CD14-positive monocyte (primary cell): ENCODE data around the gene SLA2. TPM values are rescaled to one million over a fixed set of nuclear protein-coding genes. Genes with fewer than 3 reads are reported as not detected.

Source experiments
- DNase-seq, 3 donors: peaks; one replicate each; pipeline ENCODE4 v3.0.0-alpha.2; 2011 to 2022
- H2AFZ ChIP-seq: 2 replicates; pipeline ENCODE4 v1.6.0; 2012; ENCODE audit warnings: mild to moderate bottlenecking, low read depth, low read length, inconsistent platforms; ENCODE audit not compliant: insufficient read depth, poor library complexity, severe bottlenecking
- H3K27ac ChIP-seq, 2 donors: 1 replicate in 1 of 2; 2 replicates in 1 of 2; pipeline ENCODE4 v1.5.1; 2012 to 2013; ENCODE audit warnings: low read length in 2 of 2, control low read depth in 1 of 2, inconsistent platforms in 1 of 2, low read depth in 1 of 2, mild to moderate bottlenecking in 1 of 2
- H3K27me3 ChIP-seq, 2 donors: one replicate each; pipeline versions ENCODE4 v1.6.0 to v1.6.1; 2011 to 2013; ENCODE audit warnings: low read length in 2 of 2; ENCODE audit not compliant: control insufficient read depth in 2 of 2, insufficient read depth in 2 of 2
- H3K36me3 ChIP-seq, 2 donors: replicated peaks in 1 of 2; 1 replicate in 1 of 2; 2 replicates in 1 of 2; pipeline versions ENCODE4 v1.5.1 to v1.6.1; 2012 to 2013; ENCODE audit warnings: low read length in 2 of 2, control low read depth in 1 of 2, inconsistent platforms in 1 of 2, mild to moderate bottlenecking in 1 of 2; ENCODE audit not compliant: insufficient read depth in 2 of 2, control insufficient read depth in 1 of 2
- H3K4me1 ChIP-seq, 2 donors: 1 replicate in 1 of 2; 2 replicates in 1 of 2; pipeline versions ENCODE4 v1.5.1 to v1.6.1; 2012 to 2013; ENCODE audit warnings: low read length in 2 of 2, control low read depth in 1 of 2, inconsistent platforms in 1 of 2, mild to moderate bottlenecking in 1 of 2, moderate library complexity in 1 of 2; ENCODE audit not compliant: insufficient read depth in 2 of 2, control insufficient read depth in 1 of 2
- H3K4me2 ChIP-seq: replicated peaks from 2 replicates; pipeline ENCODE3; 2012; ENCODE audit warnings: low read length, moderate library complexity, mild to moderate bottlenecking; ENCODE audit not compliant: poor library complexity, severe bottlenecking; ENCODE audit errors: extremely low read depth
- H3K4me3 ChIP-seq, 3 experiments: fragments of 200-600 bp in 1 of 3; sonication (generic) in 1 of 3; replicated peaks in 1 of 3; 1 replicate in 2 of 3; 2 replicates in 1 of 3; pipeline ENCODE4 v1.5.1; 2011 to 2013; ENCODE audit warnings: low read length in 3 of 3, mild to moderate bottlenecking in 3 of 3, control low read depth in 2 of 3, low read depth in 2 of 3, inconsistent platforms in 1 of 3, moderate library complexity in 1 of 3
- H3K79me2 ChIP-seq: 2 replicates; pipeline ENCODE4 v1.6.0; 2012; ENCODE audit warnings: mild to moderate bottlenecking, control low read depth, inconsistent platforms, low read length, moderate library complexity; ENCODE audit not compliant: insufficient read depth
- H3K9ac ChIP-seq: 2 replicates; pipeline ENCODE4 v1.6.0; 2017; ENCODE audit warnings: low read length, mild to moderate bottlenecking; ENCODE audit not compliant: insufficient read depth, poor library complexity, severe bottlenecking
- H3K9me3 ChIP-seq, 2 donors: replicated peaks in 1 of 2; 1 replicate in 1 of 2; 2 replicates in 1 of 2; pipeline versions ENCODE4 v1.5.1 to v1.6.1; 2012 to 2013; ENCODE audit warnings: low read length in 2 of 2, control low read depth in 1 of 2; ENCODE audit not compliant: control insufficient read depth in 1 of 2, insufficient read depth in 1 of 2
- H4K20me1 ChIP-seq: 2 replicates; pipeline ENCODE4 v1.6.0; 2012; ENCODE audit warnings: mild to moderate bottlenecking, low read length, control low read depth, moderate library complexity; ENCODE audit not compliant: insufficient read depth
- H3K27ac Mint-ChIP-seq, 7 donors: one replicate each; pipeline ENCODE4 v1.8.0; 2020; ENCODE audit warnings: mild to moderate bottlenecking in 7 of 7, mixed read lengths in 7 of 7, moderate library complexity in 6 of 7, inconsistent platforms in 2 of 7
- H3K27me3 Mint-ChIP-seq, 3 donors: one replicate each; pipeline ENCODE4 v1.8.0; 2021 to 2022; ENCODE audit warnings: low read depth in 3 of 3, mild to moderate bottlenecking in 3 of 3, mixed read lengths in 3 of 3, moderate library complexity in 3 of 3, inconsistent platforms in 1 of 3
- H3K36me3 Mint-ChIP-seq, 2 donors: one replicate each; pipeline ENCODE4 v1.8.0; 2020; ENCODE audit warnings: mixed read lengths in 2 of 2, inconsistent platforms in 1 of 2, mild to moderate bottlenecking in 1 of 2
- H3K4me1 Mint-ChIP-seq: one replicate; pipeline ENCODE4 v1.8.0; 2020; ENCODE audit warnings: mild to moderate bottlenecking, mixed read lengths
- H3K4me3 Mint-ChIP-seq, 2 donors: one replicate each; pipeline ENCODE4 v1.8.0; 2020; ENCODE audit warnings: mild to moderate bottlenecking in 2 of 2, mixed read lengths in 2 of 2, moderate library complexity in 1 of 2
- H3K9me3 Mint-ChIP-seq, 7 donors: one replicate each; pipeline ENCODE4 v1.8.0; 2020 to 2022; ENCODE audit warnings: mixed read lengths in 7 of 7, mild to moderate bottlenecking in 6 of 7, moderate library complexity in 6 of 7, inconsistent platforms in 2 of 7
- WGBS: methylation state at CpG from one replicate; pipeline ENCODE4 v1.1.5; 2013; ENCODE audit warnings: missing lambda C conversion rate; ENCODE audit not compliant: insufficient coverage; 5-methylcytosine and 5-hydroxymethylcytosine counted together
- intact Hi-C, 2 donors: fragments of 100-400 bp; cut with micrococcal nuclease; formaldehyde crosslinking; loops; one replicate each; pipeline versions ENCODE4 v1.15.0 to v1.15.1; 2023
- polyA plus RNA-seq, 3 donors: library from polyadenylated mRNA; depleted of rRNA in 1 of 3; unstranded in 2 of 3; stranded (reverse) in 1 of 3; fragments of 300-500 nt in 2 of 3; fragments of >200 nt in 1 of 3; fragmentation: Illumina TruSeq in 2 of 3; gene quantifications; 1 replicate in 2 of 3; 2 replicates in 1 of 3; pipeline ENCODE4 v1.2.3, GENCODE V29; 2012 to 2021
- TF ChIP-seq, protein P1 (sequence below): fragments of 200-600 bp; IDR thresholded peaks from one replicate; pipeline ENCODE4 v1.8.0; 2022; ENCODE audit warnings: antibody characterized with exemption, mild to moderate bottlenecking

SLA2 gene
- polyA plus RNA-seq, 3 donors: 0.16 to 0.19 (median 0.17) TPM

DNA sequence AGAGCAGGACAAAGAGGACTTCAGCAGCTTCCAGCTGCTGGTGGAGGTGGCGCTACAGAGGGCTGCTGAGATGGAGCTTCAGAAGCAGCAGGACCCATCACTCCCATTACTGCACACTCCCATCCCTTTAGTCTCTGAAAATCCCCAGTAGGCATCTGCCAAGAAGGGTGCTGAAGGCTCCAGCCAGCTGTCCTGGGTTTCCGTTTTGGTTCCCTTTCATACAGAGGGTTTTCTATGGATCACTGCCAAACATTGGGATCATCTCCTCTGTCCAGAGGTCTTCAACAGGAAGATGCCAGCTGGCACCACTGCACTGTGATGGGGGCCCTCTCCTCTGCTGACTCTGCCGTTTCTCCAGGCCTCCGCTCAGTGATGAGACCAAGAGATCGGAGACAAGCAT is 54.7 kb downstream of the SLA2 start:
- TF ChIP-seq, protein P1, sequence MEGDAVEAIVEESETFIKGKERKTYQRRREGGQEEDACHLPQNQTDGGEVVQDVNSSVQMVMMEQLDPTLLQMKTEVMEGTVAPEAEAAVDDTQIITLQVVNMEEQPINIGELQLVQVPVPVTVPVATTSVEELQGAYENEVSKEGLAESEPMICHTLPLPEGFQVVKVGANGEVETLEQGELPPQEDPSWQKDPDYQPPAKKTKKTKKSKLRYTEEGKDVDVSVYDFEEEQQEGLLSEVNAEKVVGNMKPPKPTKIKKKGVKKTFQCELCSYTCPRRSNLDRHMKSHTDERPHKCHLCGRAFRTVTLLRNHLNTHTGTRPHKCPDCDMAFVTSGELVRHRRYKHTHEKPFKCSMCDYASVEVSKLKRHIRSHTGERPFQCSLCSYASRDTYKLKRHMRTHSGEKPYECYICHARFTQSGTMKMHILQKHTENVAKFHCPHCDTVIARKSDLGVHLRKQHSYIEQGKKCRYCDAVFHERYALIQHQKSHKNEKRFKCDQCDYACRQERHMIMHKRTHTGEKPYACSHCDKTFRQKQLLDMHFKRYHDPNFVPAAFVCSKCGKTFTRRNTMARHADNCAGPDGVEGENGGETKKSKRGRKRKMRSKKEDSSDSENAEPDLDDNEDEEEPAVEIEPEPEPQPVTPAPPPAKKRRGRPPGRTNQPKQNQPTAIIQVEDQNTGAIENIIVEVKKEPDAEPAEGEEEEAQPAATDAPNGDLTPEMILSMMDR: no peak
- Histone ChIP-seq H3K27me3 (no peaks in the 10 kb centered on the region), H3K4me1 (peaks cover 64 to 66% of the 10 kb centered on the region in 2 donors), H3K27ac (peak overlapping the region in 1 of 2 donors; percentile 12), H4K20me1 (peaks cover 10% of the 10 kb centered on the region), H2AFZ (no peak overlapping the region), H3K9me3 (no peaks in the 10 kb centered on the region), H3K9ac (no peak overlapping the region), H3K4me2 (no peak overlapping the region), H3K79me2 (peaks cover 4% of the 10 kb centered on the region), H3K36me3 (peaks cover 15 to 41% of the 10 kb centered on the region in 2 donors), H3K4me3 (no peak overlapping the region)
- H3K27me3 Mint-ChIP-seq: no peaks in the 10 kb centered on the region
- H3K4me3 Mint-ChIP-seq: no peak overlapping the region
- peak overlapping the region in 2 of 7 donors; percentile 71 to 79 for H3K27ac Mint-ChIP-seq
- intact Hi-C loops: loop anchor here (5.0 kb wide), 1 partner anchor 34 kb away; no protein-coding TSS in a partner anchor
- H3K36me3 Mint-ChIP-seq: peaks cover 35 to 54% of the 10 kb centered on the region in 2 donors
- peaks cover 72% of the 10 kb centered on the region for H3K4me1 Mint-ChIP-seq
- H3K9me3 Mint-ChIP-seq: peaks cover 0 to 6% (median 0%) of the 10 kb centered on the region in 7 donors
- WGBS: 93% methylated on average over 5 of the region's 5 CpGs
- DNase-seq: no peak

DNA sequence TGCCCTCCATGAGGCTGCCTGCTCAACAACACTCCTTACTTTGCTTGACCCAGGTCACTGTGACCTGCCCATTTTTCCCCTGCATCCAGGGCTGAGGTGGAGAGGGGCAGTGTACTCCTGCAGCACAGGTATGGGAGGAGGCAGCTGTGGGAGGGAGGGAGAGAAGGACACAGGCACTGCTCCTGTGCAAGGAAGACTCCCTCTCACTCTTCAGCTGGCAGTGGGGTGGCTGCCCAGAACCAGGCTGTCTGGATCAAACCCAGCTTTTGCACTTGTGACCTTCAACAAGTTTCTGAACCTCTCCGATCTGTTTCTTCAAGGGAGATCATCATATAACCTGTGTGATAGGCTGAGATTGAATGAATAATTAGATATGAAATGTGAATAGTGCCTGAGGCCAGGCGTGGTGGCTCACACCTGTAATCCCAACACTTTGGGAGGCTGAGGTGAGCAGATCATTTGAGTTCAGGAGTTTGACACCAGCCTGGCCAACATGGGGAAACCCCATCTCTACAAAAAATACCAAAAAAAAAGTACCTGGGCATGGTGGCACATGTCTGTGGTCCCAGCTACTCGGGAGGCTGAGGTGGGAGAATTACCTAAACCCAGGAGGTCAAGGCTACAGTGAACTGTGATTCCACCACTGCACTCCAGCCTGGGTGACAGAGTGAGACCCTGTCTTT is 58.5 kb downstream of the SLA2 start:
- H3K36me3 Mint-ChIP-seq: peaks cover 39 to 63% of the 10 kb centered on the region in 2 donors
- Histone ChIP-seq H3K36me3 (peaks cover 23 to 57% of the 10 kb centered on the region in 2 donors), H3K79me2 (peaks cover 4% of the 10 kb centered on the region), H3K4me2 (no peak overlapping the region), H3K4me3 (no peak overlapping the region), H3K27me3 (no peaks in the 10 kb centered on the region), H2AFZ (no peak overlapping the region), H3K9me3 (no peaks in the 10 kb centered on the region), H3K9ac (no peak overlapping the region), H3K27ac (peak overlapping the region; percentile 64 to 67), H4K20me1 (peaks cover 16% of the 10 kb centered on the region), H3K4me1 (peaks cover 27 to 29% of the 10 kb centered on the region in 2 donors)
- no peaks in the 10 kb centered on the region for H3K27me3 Mint-ChIP-seq
- peak overlapping the region in 6 of 7 donors; percentile 31 to 89 (median 79) for H3K27ac Mint-ChIP-seq
- H3K4me3 Mint-ChIP-seq: no peak overlapping the region
- TF ChIP-seq, protein P1: no peak
- no peaks in the 10 kb centered on the region for H3K9me3 Mint-ChIP-seq
- DNase-seq: no peak
- intact Hi-C loops: loop anchor here in 1 of 2 donors (1.0 kb wide), 1 partner anchor 18 kb away; the partner anchor contains the start of gene RAB5IF
- 83% methylated on average over 1 of the region's 3 CpGs for WGBS
- H3K4me1 Mint-ChIP-seq: peaks cover 42% of the 10 kb centered on the region
